ENCODE data around the gene GFRA1.
"Not testable (repeated sequence)": the region's sequence is repeated elsewhere in the genome, so short reads cannot be mapped to it uniquely, and the experiment has no call there.

GFRA1 gene

DNA sequence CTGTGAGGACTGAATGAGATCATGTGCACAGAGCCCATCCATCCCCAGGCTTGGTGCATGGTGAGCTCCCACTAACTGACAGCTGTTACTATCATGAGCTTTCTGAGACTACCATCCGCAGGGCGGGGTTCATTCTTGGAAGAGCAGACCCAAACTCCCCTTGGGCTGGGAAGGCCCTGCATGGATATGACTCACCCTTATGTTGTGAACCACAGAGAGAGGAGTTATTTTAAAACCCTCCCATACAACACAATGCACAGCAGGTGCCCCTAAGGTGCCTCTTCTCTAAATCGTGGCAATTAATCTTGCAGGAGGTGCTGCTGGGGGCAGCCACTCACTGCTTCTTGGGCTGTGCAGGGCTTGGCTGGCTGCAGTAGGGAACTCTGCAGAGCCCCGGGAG, 219.1 kb downstream of the GFRA1 start:
- Histone ChIP-seq H3K9me3 (ENCODE audit: control insufficient read depth, low read length) (no peaks in the 10 kb centered on the region), H3K9ac (ENCODE audit: low read length) (no peak overlapping the region), H3K27me3 (replicated peaks; ENCODE audit: control insufficient read depth, insufficient read depth, low read length) (no peaks in the 10 kb centered on the region), H3K36me3 (ENCODE audit: control insufficient read depth, insufficient read depth, low read length, severe bottlenecking) (no peaks in the 10 kb centered on the region), H3K4me1 (ENCODE audit: control insufficient read depth, insufficient read depth, low read length) (peaks cover 38% of the 10 kb centered on the region), H3K4me3 (ENCODE audit: low read length) (no peak overlapping the region)
- no peak for DNase-seq (ENCODE audit: low read depth)

GRCh38 chr10:116053009-116053730, 219.8 kb downstream of the GFRA1 start:
- not testable (repeated sequence) for DNase-seq (ENCODE audit: low read depth); H3K36me3 ChIP-seq (ENCODE audit: control insufficient read depth, insufficient read depth, low read length, severe bottlenecking); H3K27me3 ChIP-seq (replicated peaks; ENCODE audit: control insufficient read depth, insufficient read depth, low read length); H3K9me3 ChIP-seq (ENCODE audit: control insufficient read depth, low read length); H3K4me3 ChIP-seq (ENCODE audit: low read length); H3K9ac ChIP-seq (ENCODE audit: low read length)
- H3K4me1 ChIP-seq (ENCODE audit: control insufficient read depth, insufficient read depth, low read length): peaks cover 38% of the 10 kb centered on the region

- not testable (repeated sequence) for H3K36me3 ChIP-seq (ENCODE audit: control insufficient read depth, insufficient read depth, low read length, severe bottlenecking); H3K9me3 ChIP-seq (ENCODE audit: control insufficient read depth, low read length); H3K9ac ChIP-seq (ENCODE audit: low read length); H3K4me3 ChIP-seq (ENCODE audit: low read length); DNase-seq (ENCODE audit: low read depth); H3K27me3 ChIP-seq (replicated peaks; ENCODE audit: control insufficient read depth, insufficient read depth, low read length)
- peaks cover 37% of the 10 kb centered on the region for H3K4me1 ChIP-seq (ENCODE audit: control insufficient read depth, insufficient read depth, low read length)
Measured at GRCh38 chr10:116052522-116052921, 220.5 kb downstream of the GFRA1 start.

DNA sequence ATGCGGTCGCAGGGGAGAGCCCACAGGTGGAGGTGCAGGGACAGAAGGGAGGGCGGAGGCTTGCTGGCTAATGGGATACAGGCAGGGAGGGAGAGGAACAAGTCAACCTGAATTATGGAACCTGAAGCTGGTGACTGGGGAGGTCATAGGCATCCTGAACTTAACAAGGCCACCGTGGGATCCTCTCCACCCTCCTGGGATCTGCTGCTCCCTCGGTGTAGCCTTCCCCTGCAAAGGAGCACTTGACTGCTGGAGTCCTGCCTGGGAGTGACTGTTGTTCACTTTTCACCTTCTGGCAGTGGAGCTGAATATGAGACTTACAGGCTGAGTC, 223.1 kb downstream of the GFRA1 start:
- H3K9ac ChIP-seq (ENCODE audit: low read length): no peak overlapping the region
- H3K27me3 ChIP-seq (replicated peaks; ENCODE audit: control insufficient read depth, insufficient read depth, low read length): peaks cover 15% of the 10 kb centered on the region
- peaks cover 20% of the 10 kb centered on the region for H3K4me1 ChIP-seq (ENCODE audit: control insufficient read depth, insufficient read depth, low read length)
- H3K4me3 ChIP-seq (ENCODE audit: low read length): no peak overlapping the region
- no peaks in the 10 kb centered on the region for H3K9me3 ChIP-seq (ENCODE audit: control insufficient read depth, low read length)
- no peaks in the 10 kb centered on the region for H3K36me3 ChIP-seq (ENCODE audit: control insufficient read depth, insufficient read depth, low read length, severe bottlenecking)
- no peak for DNase-seq (ENCODE audit: low read depth)

DNA sequence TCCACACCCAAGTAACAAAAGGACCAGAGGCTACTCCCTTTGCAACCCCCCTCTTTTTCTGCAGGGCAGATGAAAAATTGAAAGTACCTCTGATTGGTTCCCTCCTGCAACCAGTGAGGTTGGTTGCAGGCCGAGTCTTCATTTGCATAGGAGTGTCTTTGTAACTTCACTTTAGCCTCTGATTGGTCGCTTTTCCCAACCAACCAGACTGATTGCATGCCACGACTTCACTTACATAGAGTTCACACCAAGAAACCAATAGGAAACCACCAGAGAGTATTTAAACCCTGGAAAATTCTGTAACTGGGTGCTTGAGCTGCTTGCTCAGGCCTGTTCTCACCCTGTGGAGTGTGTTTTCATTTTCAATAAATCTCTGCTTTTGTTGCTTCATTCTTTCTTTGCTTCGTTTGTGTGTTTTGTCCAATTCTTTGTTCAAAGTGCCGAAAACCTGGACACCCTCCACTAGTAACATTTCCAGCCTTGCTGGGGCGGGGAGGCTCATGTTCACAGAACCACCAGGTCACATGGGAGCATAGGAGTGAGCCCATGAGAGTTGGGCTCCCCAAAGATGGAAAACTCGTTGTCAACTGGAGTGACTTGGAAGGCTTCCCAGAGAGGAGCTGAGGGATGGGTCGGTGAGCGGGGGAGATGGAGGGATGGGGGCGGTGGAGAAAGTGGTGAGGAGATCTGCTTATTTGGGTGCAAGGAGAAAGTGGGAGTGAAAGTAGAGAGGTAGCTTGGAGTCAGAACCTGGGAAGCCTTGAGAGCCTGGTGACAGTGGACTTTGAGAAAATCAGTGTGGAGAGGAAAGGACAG, 223.6 kb downstream of the GFRA1 start:
- peaks cover 26% of the 10 kb centered on the region for H3K4me1 ChIP-seq (ENCODE audit: control insufficient read depth, insufficient read depth, low read length)
- no peaks in the 10 kb centered on the region for H3K9me3 ChIP-seq (ENCODE audit: control insufficient read depth, low read length)
- no peaks in the 10 kb centered on the region for H3K36me3 ChIP-seq (ENCODE audit: control insufficient read depth, insufficient read depth, low read length, severe bottlenecking)
- H3K4me3 ChIP-seq (ENCODE audit: low read length): no peak overlapping the region
- DNase-seq (ENCODE audit: low read depth): no peak
- no peak overlapping the region for H3K9ac ChIP-seq (ENCODE audit: low read length)
- H3K27me3 ChIP-seq (replicated peaks; ENCODE audit: control insufficient read depth, insufficient read depth, low read length): peaks cover 15% of the 10 kb centered on the region

DNA sequence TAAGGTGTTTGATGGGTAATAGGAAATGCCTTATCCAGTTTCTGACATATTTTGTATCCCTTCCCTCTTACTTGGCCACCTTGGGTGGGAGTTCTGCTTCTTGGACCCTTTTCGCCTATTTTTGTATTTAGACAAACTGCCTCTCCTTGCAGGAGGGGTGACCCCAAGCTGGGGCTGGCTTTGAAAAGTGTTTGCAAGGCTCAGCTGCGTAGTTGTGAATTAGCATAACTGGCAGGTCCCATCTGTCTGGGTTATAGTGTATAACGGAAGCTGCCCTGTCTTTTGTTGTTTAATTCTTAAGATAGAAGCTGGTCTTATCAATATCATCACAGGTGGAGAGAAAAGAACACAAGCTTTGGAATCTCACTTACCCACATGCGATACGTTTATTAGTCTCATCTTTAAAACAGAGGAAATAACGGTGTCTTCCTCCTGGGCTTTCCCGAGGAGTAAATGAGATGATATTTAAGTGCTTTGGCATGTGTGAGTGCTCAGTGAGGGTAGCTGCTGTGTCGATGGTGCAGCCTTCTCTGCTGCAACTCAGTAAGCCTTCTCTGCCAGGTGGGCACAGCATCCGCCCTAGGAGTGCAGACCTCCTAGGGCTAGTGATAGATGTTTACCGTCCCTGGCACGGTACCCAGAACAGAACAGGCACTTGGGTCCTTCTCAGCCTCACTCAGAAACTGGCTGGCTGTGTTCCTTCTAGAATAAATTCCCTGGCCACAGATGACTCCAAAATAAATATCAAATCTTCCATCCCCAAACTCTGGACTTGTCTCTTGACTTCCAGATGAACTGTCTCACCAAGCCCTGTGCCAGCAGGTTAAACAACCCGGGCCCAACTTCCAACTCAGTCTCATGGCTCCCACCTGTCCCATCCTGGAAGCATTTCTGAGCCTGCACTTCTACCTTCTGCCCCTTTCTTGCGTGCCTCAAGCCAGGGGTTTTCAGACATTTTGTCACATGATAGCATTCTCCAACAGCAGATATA, 227.3 kb downstream of the GFRA1 start:
- Histone ChIP-seq H3K4me1 (ENCODE audit: control insufficient read depth, insufficient read depth, low read length) (peaks cover 22% of the 10 kb centered on the region), H3K27me3 (replicated peaks; ENCODE audit: control insufficient read depth, insufficient read depth, low read length) (peaks cover 15% of the 10 kb centered on the region), H3K9me3 (ENCODE audit: control insufficient read depth, low read length) (peaks cover 9% of the 10 kb centered on the region), H3K4me3 (ENCODE audit: low read length) (no peak overlapping the region), H3K9ac (ENCODE audit: low read length) (no peak overlapping the region), H3K36me3 (ENCODE audit: control insufficient read depth, insufficient read depth, low read length, severe bottlenecking) (no peaks in the 10 kb centered on the region)
- no peak for DNase-seq (ENCODE audit: low read depth)

GRCh38 chr10:116044801-116045248, 228.2 kb downstream of the GFRA1 start:
- H3K27me3 ChIP-seq (replicated peaks; ENCODE audit: control insufficient read depth, insufficient read depth, low read length): peaks cover 15% of the 10 kb centered on the region
- H3K4me3 ChIP-seq (ENCODE audit: low read length): peak overlapping the region; percentile 55
- no peak overlapping the region for H3K9ac ChIP-seq (ENCODE audit: low read length)
- H3K9me3 ChIP-seq (ENCODE audit: control insufficient read depth, low read length): peaks cover 13% of the 10 kb centered on the region
- peaks cover 17% of the 10 kb centered on the region for H3K4me1 ChIP-seq (ENCODE audit: control insufficient read depth, insufficient read depth, low read length)
- H3K36me3 ChIP-seq (ENCODE audit: control insufficient read depth, insufficient read depth, low read length, severe bottlenecking): no peaks in the 10 kb centered on the region
- peak; percentile 71 for DNase-seq (ENCODE audit: low read depth)

- Histone ChIP-seq H3K4me3 (ENCODE audit: low read length) (no peak overlapping the region), H3K4me1 (ENCODE audit: control insufficient read depth, insufficient read depth, low read length) (peaks cover 19% of the 10 kb centered on the region), H3K36me3 (ENCODE audit: control insufficient read depth, insufficient read depth, low read length, severe bottlenecking) (no peaks in the 10 kb centered on the region), H3K27me3 (replicated peaks; ENCODE audit: control insufficient read depth, insufficient read depth, low read length) (peaks cover 15% of the 10 kb centered on the region), H3K9ac (ENCODE audit: low read length) (no peak overlapping the region), H3K9me3 (ENCODE audit: control insufficient read depth, low read length) (peaks cover 13% of the 10 kb centered on the region)
- DNase-seq (ENCODE audit: low read depth): no peak
Measured at GRCh38 chr10:116043861-116044260, 229.1 kb downstream of the GFRA1 start.

GRCh38 chr10:116043304-116043703, 229.7 kb downstream of the GFRA1 start:
- Histone ChIP-seq H3K27me3 (replicated peaks; ENCODE audit: control insufficient read depth, insufficient read depth, low read length) (peaks cover 15% of the 10 kb centered on the region), H3K9ac (ENCODE audit: low read length) (no peak overlapping the region), H3K36me3 (ENCODE audit: control insufficient read depth, insufficient read depth, low read length, severe bottlenecking) (no peaks in the 10 kb centered on the region), H3K4me3 (ENCODE audit: low read length) (no peak overlapping the region), H3K4me1 (ENCODE audit: control insufficient read depth, insufficient read depth, low read length) (peaks cover 25% of the 10 kb centered on the region), H3K9me3 (ENCODE audit: control insufficient read depth, low read length) (peaks cover 13% of the 10 kb centered on the region)
- no peak for DNase-seq (ENCODE audit: low read depth)

DNA sequence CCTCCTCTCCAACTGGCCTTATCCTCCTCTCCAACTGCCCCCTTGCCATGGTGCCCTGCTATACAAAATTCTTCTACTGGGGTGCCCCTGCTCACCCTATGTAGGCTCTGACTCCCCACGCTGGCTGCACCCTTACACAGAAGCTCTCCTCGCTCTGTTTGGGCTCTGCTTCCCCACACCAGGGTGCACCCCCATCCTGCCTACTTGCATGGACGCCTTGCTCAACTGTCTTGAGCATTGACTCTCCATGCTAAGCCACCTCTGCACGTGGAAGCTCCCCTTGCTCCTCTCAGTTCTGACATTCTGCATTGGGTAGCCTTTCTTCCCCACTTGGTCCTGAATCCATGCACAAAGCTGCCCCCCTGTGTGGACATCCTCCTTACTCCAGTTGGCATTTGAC, 231.1 kb downstream of the GFRA1 start:
- Histone ChIP-seq H3K36me3 (ENCODE audit: control insufficient read depth, insufficient read depth, low read length, severe bottlenecking) (no peaks in the 10 kb centered on the region), H3K27me3 (replicated peaks; ENCODE audit: control insufficient read depth, insufficient read depth, low read length) (peaks cover 9% of the 10 kb centered on the region), H3K4me1 (ENCODE audit: control insufficient read depth, insufficient read depth, low read length) (peaks cover 30% of the 10 kb centered on the region), H3K9me3 (ENCODE audit: control insufficient read depth, low read length) (peaks cover 13% of the 10 kb centered on the region), H3K4me3 (ENCODE audit: low read length) (no peak overlapping the region), H3K9ac (ENCODE audit: low read length) (no peak overlapping the region)
- DNase-seq (ENCODE audit: low read depth): no peak

GRCh38 chr10:116039612-116040011, 233.4 kb downstream of the GFRA1 start:
- Histone ChIP-seq H3K4me1 (ENCODE audit: control insufficient read depth, insufficient read depth, low read length) (peaks cover 19% of the 10 kb centered on the region), H3K4me3 (ENCODE audit: low read length) (no peak overlapping the region), H3K9ac (ENCODE audit: low read length) (no peak overlapping the region), H3K9me3 (ENCODE audit: control insufficient read depth, low read length) (peaks cover 13% of the 10 kb centered on the region), H3K27me3 (replicated peaks; ENCODE audit: control insufficient read depth, insufficient read depth, low read length) (no peaks in the 10 kb centered on the region), H3K36me3 (ENCODE audit: control insufficient read depth, insufficient read depth, low read length, severe bottlenecking) (no peaks in the 10 kb centered on the region)
- DNase-seq (ENCODE audit: low read depth): no peak

All from adipocyte (in vitro differentiated cells).